HL-60 (cell line): ENCODE data around the gene COL21A1.

ENCODE experiments used
- DNase-seq, 2 experiments: peaks; one replicate each; pipeline ENCODE4 v3.0.0-alpha.2; 2010 to 2020; ENCODE audit warnings: low read depth in 1 of 2, low spot score in 1 of 2
- H3K27ac ChIP-seq: fragments of 250-450 bp; sonication (Bioruptor Pico); replicated peaks from 2 replicates; pipeline ENCODE4 v1.5.1; 2020; ENCODE audit warnings: mild to moderate bottlenecking, moderate library complexity
- H3K27me3 ChIP-seq: fragments of 250-450 bp; sonication (Bioruptor Pico); 2 replicates; pipeline ENCODE4 v1.5.1; 2021; ENCODE audit warnings: mild to moderate bottlenecking, moderate library complexity; ENCODE audit not compliant: insufficient read depth, poor library complexity, severe bottlenecking
- H3K4me3 ChIP-seq: replicated peaks from 2 replicates; pipeline ENCODE4 v1.5.1; 2011; ENCODE audit warnings: mild to moderate bottlenecking, control low read depth, low read length; ENCODE audit not compliant: insufficient read depth
- CTCF ChIP-seq: IDR thresholded peaks from one replicate; pipeline ENCODE4 v1.5.1; 2011; ENCODE audit warnings: low read length, control low read depth, inconsistent platforms; ENCODE audit not compliant: insufficient read depth
- GABPA ChIP-seq: IDR thresholded peaks from 2 replicates; pipeline ENCODE4 v1.6.1; 2012; ENCODE audit warnings: low read depth
- POLR2AphosphoS5 ChIP-seq: IDR thresholded peaks from 2 replicates; pipeline ENCODE4 v1.6.1; 2012; ENCODE audit warnings: low read depth
- REST ChIP-seq: IDR thresholded peaks from 2 replicates; pipeline ENCODE4 v1.6.1; 2012; ENCODE audit warnings: low read depth; ENCODE audit not compliant: insufficient replicate concordance
- SPI1 ChIP-seq: IDR thresholded peaks from 2 replicates; pipeline ENCODE4 v1.6.1; 2012; ENCODE audit warnings: low read depth, mild to moderate bottlenecking, borderline replicate concordance

COL21A1 gene

DNA sequence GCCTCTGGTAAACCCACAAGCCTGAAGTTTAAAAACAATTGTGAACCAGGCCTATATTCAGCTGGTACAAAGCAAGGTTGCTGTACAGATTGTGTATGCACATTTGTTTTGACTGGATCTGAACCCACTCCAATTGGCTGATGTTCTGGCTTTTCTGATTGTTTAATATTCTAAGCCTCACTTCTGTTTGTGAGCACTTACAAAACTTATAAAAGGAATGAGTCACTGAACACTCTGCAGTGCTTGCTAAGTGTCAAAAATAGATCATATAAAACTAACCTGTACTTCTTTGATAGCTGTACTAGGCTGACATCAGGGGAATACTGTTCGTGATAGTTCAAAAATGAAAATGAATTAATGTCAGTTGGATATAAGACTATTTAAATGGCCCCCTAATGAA lies 12.1 kb downstream of the COL21A1 start:
- no peaks in the 10 kb centered on the region for H3K27me3 ChIP-seq
- H3K4me3 ChIP-seq = no peak overlapping the region
- no peak overlapping the region for H3K27ac ChIP-seq
- TF ChIP-seq REST (no peak), POLR2AphosphoS5 (no peak), CTCF (no peak), GABPA (no peak)
- no peak for DNase-seq

GRCh38 chr6:56232436-56232835 lies 14.9 kb downstream of the COL21A1 start:
- Histone ChIP-seq H3K27ac (no peak overlapping the region), H3K4me3 (no peak overlapping the region), H3K27me3 (no peaks in the 10 kb centered on the region)
- TF ChIP-seq CTCF (no peak), REST (no peak), POLR2AphosphoS5 (no peak), GABPA (no peak), SPI1 (no peak)
- no peak for DNase-seq

GRCh38 chr6:56231827-56232226 lies 15.6 kb downstream of the COL21A1 start:
- H3K27ac ChIP-seq = no peak overlapping the region
- TF ChIP-seq REST (no peak), GABPA (no peak), POLR2AphosphoS5 (no peak), CTCF (no peak), SPI1 (no peak)
- no peaks in the 10 kb centered on the region for H3K27me3 ChIP-seq
- no peak for DNase-seq
- H3K4me3 ChIP-seq = no peak overlapping the region
